CD4-positive, alpha-beta T cell treated with Interleukin-15 for 1 hour (primary cell): ENCODE results near the gene TSC2.

Source experiments
- DNase-seq: peaks from one replicate; pipeline ENCODE4 v3.0.0-alpha.2; 2020

The TSC2 gene

GRCh38 chr16:2047330-2048115 is at the start of gene TSC2, which contains the start of gene NTHL1:
Gene TSC2 (plus strand): TSS chr16:2047985. CDS start chr16:2048616, 631 bp downstream.
Gene NTHL1 (minus strand): TSS chr16:2047834. CDS start chr16:2047823, 11 bp downstream.
- DNase-seq, result peak; percentile 93

- no peak for DNase-seq
These were observed 49.4 kb upstream of the TSC2 start for GRCh38 chr16:1998360-1998835.

- no peak for DNase-seq
These were observed 48.7 kb upstream of the TSC2 start for GRCh38 chr16:1998852-1999801.

- no peak for DNase-seq
These were observed 47.8 kb upstream of the TSC2 start for GRCh38 chr16:1999866-2000514.

GRCh38 chr16:2001035-2001434 is 46.8 kb upstream of the TSC2 start:
- DNase-seq, result no peak

- no peak for DNase-seq
These were observed 46.1 kb upstream of the TSC2 start for GRCh38 chr16:2001456-2002355.

GRCh38 chr16:2002406-2003230 is 45.2 kb upstream of the TSC2 start:
- DNase-seq, result no peak

GRCh38 chr16:2003231-2003826 is 44.5 kb upstream of the TSC2 start:
- no peak for DNase-seq

- DNase-seq, result peak; percentile 85
These were observed 43.8 kb upstream of the TSC2 start for GRCh38 chr16:2003827-2004641.

- DNase-seq, result no peak
These were observed 42.8 kb upstream of the TSC2 start for GRCh38 chr16:2004795-2005517.

- peak; percentile 38 for DNase-seq
These were observed 42.1 kb upstream of the TSC2 start for GRCh38 chr16:2005646-2006045.

GRCh38 chr16:2006317-2006716 is 41.5 kb upstream of the TSC2 start:
- no peak for DNase-seq

- DNase-seq, result no peak
These were observed 40.5 kb upstream of the TSC2 start for GRCh38 chr16:2007081-2007836.

- DNase-seq, result no peak
These were observed 39.7 kb upstream of the TSC2 start for GRCh38 chr16:2008009-2008526.

- no peak for DNase-seq
These were observed 39.1 kb upstream of the TSC2 start for GRCh38 chr16:2008631-2009163.

- no peak for DNase-seq
These were observed 38.5 kb upstream of the TSC2 start for GRCh38 chr16:2009164-2009711.

GRCh38 chr16:2009791-2010510 is 37.8 kb upstream of the TSC2 start, which contains the start of gene ZNF598:
Gene ZNF598 (minus strand): TSS chr16:2009821.
- DNase-seq, result peak; percentile 84
